Kidney epithelial cell (primary cell): ENCODE data around the gene CENPP. TPM values are rescaled to one million over a fixed set of nuclear protein-coding genes. Genes with fewer than 3 reads are reported as not detected.
"Not testable (repeated sequence)": the region's sequence is repeated elsewhere in the genome, so short reads cannot be mapped to it uniquely, and the experiment has no call there.

Source experiments
- DNase-seq: peaks from one replicate; pipeline ENCODE4 v3.0.0-alpha.2; 2010; ENCODE audit warnings: low read depth
- H3K27me3 ChIP-seq: 2 replicates; pipeline ENCODE4 v1.6.0; 2011; ENCODE audit warnings: low read length; ENCODE audit not compliant: control insufficient read depth, insufficient read depth
- H3K36me3 ChIP-seq: 2 replicates; pipeline ENCODE4 v1.5.1; 2011; ENCODE audit warnings: low read length; ENCODE audit not compliant: control insufficient read depth, insufficient read depth
- H3K4me3 ChIP-seq: 2 replicates; pipeline ENCODE4 v1.5.1; 2011; ENCODE audit warnings: low read depth, mild to moderate bottlenecking, control low read depth, low read length
- CTCF ChIP-seq: IDR thresholded peaks from 2 replicates; pipeline ENCODE4 v1.5.1; 2011; ENCODE audit warnings: mild to moderate bottlenecking, moderate library complexity, low read length, control low read depth, inconsistent platforms; ENCODE audit not compliant: insufficient read depth, poor library complexity, severe bottlenecking
- total RNA-seq: library from RNA; depleted of rRNA; stranded (reverse); fragments of >200 nt; gene quantifications from 2 replicates; pipeline ENCODE4 v1.2.3, GENCODE V29; 2015

The CENPP gene
- total RNA-seq, 1 donor from 2014 or later: 1.4 TPM

DNA sequence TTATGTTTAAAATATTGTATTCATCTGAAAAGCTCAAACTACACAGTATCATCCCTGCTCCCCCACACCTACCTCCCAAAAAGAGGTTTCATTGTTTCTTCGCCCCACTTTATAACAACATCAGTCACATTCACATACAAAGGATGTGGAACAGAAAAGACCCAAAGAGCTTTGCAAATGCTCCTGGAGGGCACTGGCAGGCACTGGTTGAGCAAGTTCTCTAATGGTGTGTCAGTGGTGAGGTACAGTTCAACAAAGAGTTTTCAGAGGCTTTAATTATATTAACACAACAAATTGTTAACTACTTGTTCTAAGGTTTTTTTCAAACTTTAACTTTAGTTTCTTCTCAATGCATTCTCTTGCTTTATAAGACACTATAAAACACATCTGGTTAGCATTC lies 264.2 kb downstream of the CENPP start:
- DNase-seq: no peak
- no peak for TF ChIP-seq CTCF

DNA sequence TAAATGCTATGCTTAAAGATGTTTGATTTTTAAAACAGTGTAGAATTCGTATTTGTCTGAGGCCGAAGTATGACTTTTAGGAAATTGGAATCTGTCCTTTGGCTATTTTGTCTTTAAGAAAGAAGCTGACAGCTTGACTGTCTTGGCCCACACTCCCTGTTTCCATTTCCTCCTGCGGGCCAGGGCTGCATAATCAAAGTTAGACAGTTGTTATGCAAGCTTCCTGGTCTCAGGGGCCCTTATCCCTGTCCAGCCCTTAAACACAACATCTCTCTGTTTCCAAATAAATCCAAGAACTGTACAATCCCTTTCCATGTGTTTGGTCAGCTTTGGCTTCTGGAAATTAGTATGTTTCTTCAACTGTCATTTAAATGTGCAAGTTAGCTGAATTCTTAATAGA lies 264.6 kb downstream of the CENPP start:
- no peaks in the 10 kb centered on the region for H3K27me3 ChIP-seq
- TF ChIP-seq CTCF: no peak
- no peak for DNase-seq
- no peaks in the 10 kb centered on the region for H3K36me3 ChIP-seq
- no peak overlapping the region for H3K4me3 ChIP-seq

More for the DNA sequence above, 264.2 kb downstream of the CENPP start:
- Histone ChIP-seq H3K27me3 (no peaks in the 10 kb centered on the region), H3K4me3 (no peak overlapping the region), H3K36me3 (no peaks in the 10 kb centered on the region)

DNA sequence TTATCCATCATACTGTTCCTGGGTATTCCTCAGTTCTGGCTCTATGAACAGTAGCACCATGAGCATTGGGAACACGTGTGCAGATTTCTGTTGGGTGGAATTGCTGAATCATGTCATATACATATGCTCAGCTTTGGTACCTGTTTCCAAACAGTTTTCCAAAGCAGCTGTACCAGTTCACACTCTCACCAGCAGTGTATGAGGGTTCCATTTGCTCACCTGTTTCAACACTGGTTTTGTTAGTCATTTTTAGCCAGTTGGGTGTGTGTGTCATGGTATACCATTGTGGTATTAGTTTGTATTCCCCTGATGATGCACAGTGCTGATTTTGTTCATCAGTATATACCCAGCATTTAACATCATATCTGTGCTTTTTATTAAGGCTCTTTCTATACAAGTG lies 266.8 kb downstream of the CENPP start:
- no peaks in the 10 kb centered on the region for H3K27me3 ChIP-seq
- DNase-seq: no peak
- H3K36me3 ChIP-seq: no peaks in the 10 kb centered on the region
- H3K4me3 ChIP-seq: no peak overlapping the region
- no peak for TF ChIP-seq CTCF

GRCh38 chr9:92592946-92593861 lies 267.5 kb downstream of the CENPP start:
- Histone ChIP-seq H3K36me3 (no peaks in the 10 kb centered on the region), H3K27me3 (no peaks in the 10 kb centered on the region), H3K4me3 (no peak overlapping the region)
- no peak for TF ChIP-seq CTCF
- no peak for DNase-seq

DNA sequence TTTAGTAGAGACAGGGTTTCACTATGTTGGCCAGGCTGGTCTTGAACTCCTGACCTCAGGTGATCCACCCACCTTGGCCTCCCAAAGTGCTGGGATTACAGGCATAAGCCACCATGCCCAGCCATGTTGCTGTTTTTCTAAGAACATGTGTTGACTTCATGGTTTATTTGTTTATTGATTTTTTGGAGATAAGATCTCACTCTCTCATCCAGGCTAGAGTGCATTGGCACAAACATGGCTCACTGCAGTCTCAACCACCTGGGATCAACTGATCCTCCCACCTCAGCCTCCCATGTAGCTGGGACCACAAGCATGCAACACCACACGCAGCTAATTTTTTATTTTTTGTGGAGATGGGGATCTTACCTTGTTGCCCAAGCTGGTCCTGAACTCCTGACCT lies 269.3 kb downstream of the CENPP start:
- not testable (repeated sequence) for H3K36me3 ChIP-seq, DNase-seq, H3K4me3 ChIP-seq, H3K27me3 ChIP-seq

GRCh38 chr9:92595930-92596329 lies 270.2 kb downstream of the CENPP start:
- H3K4me3 ChIP-seq: no peak overlapping the region
- no peak for DNase-seq
- no peak for TF ChIP-seq CTCF

More at GRCh38 chr9:92595930-92596329, 270.2 kb downstream of the CENPP start:
- Histone ChIP-seq H3K36me3 (no peaks in the 10 kb centered on the region), H3K27me3 (no peaks in the 10 kb centered on the region)
